CD4-positive, alpha-beta T cell (primary cell): ENCODE results near the gene TSKU. TPM values are rescaled to one million over a fixed set of nuclear protein-coding genes. Genes with fewer than 3 reads are reported as not detected.

Experiments used
- ATAC-seq: fragments of 200-7000 bp; cut with Tn5 transposase; one replicate; pipeline ENCODE4 v1.10.0; 2022; ENCODE audit warnings: mild to moderate bottlenecking; ENCODE audit not compliant: poor library complexity
- CTCF ChIA-PET: fragments of 350-600 bp; sonication (Branson Sonifier 250); formaldehyde crosslinking; loops from one replicate; lab custom pipeline; 2021; ENCODE audit warnings: antibody characterized with exemption, inconsistent platforms; lab: Charles Lee
- POLR2A ChIA-PET: fragments of 350-600 bp; sonication (Branson Sonifier 250); formaldehyde crosslinking; loops from one replicate; lab custom pipeline; 2021; ENCODE audit warnings: antibody characterized with exemption, inconsistent platforms; lab: Charles Lee
- DNase-seq, 14 experiments: peaks; one replicate each; pipeline ENCODE4 v3.0.0-alpha.2; 2013 to 2020; ENCODE audit warnings: mixed read lengths in 2 of 14
- H3K27ac ChIP-seq, 2 donors: one replicate each; pipeline versions ENCODE4 v1.5.1 to v1.7.0; 2013; ENCODE audit warnings: low read length in 2 of 2, low read depth in 1 of 2, mild to moderate bottlenecking in 1 of 2
- H3K27me3 ChIP-seq, 2 experiments: 1 replicate in 1 of 2; 2 replicates in 1 of 2; pipeline versions ENCODE4 v1.6.1 to v1.7.0; 2013; ENCODE audit warnings: low read length in 2 of 2, control low read depth in 1 of 2, mild to moderate bottlenecking in 1 of 2, moderate library complexity in 1 of 2; ENCODE audit not compliant: insufficient read depth in 2 of 2, control insufficient read depth in 1 of 2
- H3K36me3 ChIP-seq: one replicate; pipeline ENCODE4 v1.6.1; 2013; ENCODE audit warnings: low read length, control low read depth; ENCODE audit not compliant: insufficient read depth
- H3K4me1 ChIP-seq: one replicate; pipeline ENCODE4 v1.6.1; 2013; ENCODE audit warnings: low read length, control low read depth; ENCODE audit not compliant: insufficient read depth
- H3K4me3 ChIP-seq: one replicate; pipeline ENCODE4 v1.5.1; 2013; ENCODE audit warnings: mild to moderate bottlenecking, low read length, moderate library complexity
- H3K9me3 ChIP-seq, 2 experiments: 1 replicate in 1 of 2; 2 replicates in 1 of 2; pipeline versions ENCODE4 v1.6.1 to v1.7.0; 2013; ENCODE audit warnings: low read length in 2 of 2, mild to moderate bottlenecking in 2 of 2, control low read depth in 1 of 2, moderate library complexity in 1 of 2; ENCODE audit not compliant: control insufficient read depth in 1 of 2, insufficient read depth in 1 of 2
- H3K27ac Mint-ChIP-seq: one replicate; pipeline ENCODE4 v1.8.0; 2020; ENCODE audit warnings: mixed read lengths
- H3K27me3 Mint-ChIP-seq: one replicate; pipeline ENCODE4 v1.8.0; 2021; ENCODE audit warnings: mixed read lengths
- H3K36me3 Mint-ChIP-seq: one replicate; pipeline ENCODE4 v1.8.0; 2021; ENCODE audit warnings: low read depth, mixed read lengths
- H3K4me1 Mint-ChIP-seq: one replicate; pipeline ENCODE4 v1.8.0; 2021; ENCODE audit warnings: low read depth, mixed read lengths
- H3K4me3 Mint-ChIP-seq: one replicate; pipeline ENCODE4 v1.8.0; 2020; ENCODE audit warnings: mild to moderate bottlenecking, mixed read lengths
- H3K9me3 Mint-ChIP-seq: one replicate; pipeline ENCODE4 v1.8.0; 2020; ENCODE audit warnings: mixed read lengths
- intact Hi-C, 2 experiments: fragments of 100-400 bp; cut with DNase I in 1 of 2; cut with micrococcal nuclease in 1 of 2; formaldehyde crosslinking; loops; one replicate each; pipeline versions ENCODE4 v1.15.1 to v1.9.0; 2023 to 2025; cut with DNase I, micrococcal nuclease
- total RNA-seq, 174 experiments: library from RNA in 2 of 174; stranded (reverse) in 2 of 174; gene quantifications; one replicate each; pipeline ENCODE4 v1.2.3 and lab custom pipeline; 2021 to 2026
- TF ChIP-seq, protein P1 (sequence below): fragments of 200-600 bp; IDR thresholded peaks from one replicate; pipeline ENCODE4 v1.8.0; 2022; ENCODE audit warnings: antibody characterized with exemption, mild to moderate bottlenecking

The TSKU gene
- total RNA-seq, 2 experiments from 2014 or later = 0.06 TPM; not detected in 1

DNA sequence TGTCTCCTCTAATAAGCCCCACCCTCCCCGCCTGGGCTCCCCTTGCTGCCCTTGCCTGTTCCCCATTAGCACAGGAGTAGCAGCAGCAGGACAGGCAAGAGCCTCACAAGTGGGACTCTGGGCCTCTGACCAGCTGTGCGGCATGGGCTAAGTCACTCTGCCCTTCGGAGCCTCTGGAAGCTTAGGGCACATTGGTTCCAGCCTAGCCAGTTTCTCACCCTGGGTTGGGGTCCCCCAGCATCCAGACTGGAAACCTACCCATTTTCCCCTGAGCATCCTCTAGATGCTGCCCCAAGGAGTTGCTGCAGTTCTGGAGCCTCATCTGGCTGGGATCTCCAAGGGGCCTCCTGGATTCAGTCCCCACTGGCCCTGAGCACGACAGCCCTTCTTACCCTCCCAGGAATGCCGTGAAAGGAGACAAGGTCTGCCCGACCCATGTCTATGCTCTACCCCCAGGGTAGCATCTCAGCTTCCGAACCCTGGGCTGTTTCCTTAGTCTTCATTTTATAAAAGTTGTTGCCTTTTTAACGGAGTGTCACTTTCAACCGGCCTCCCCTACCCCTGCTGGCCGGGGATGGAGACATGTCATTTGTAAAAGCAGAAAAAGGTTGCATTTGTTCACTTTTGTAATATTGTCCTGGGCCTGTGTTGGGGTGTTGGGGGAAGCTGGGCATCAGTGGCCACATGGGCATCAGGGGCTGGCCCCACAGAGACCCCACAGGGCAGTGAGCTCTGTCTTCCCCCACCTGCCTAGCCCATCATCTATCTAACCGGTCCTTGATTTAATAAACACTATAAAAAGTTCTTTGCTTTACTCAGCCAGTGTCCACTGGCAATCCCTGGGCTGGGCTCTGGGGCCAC, 14.4 kb downstream of the TSKU start:
- Mint-ChIP-seq H3K27ac (no peak overlapping the region), H3K27me3 (no peaks in the 10 kb centered on the region), H3K4me1 (peaks cover 5% of the 10 kb centered on the region), H3K4me3 (no peak overlapping the region), H3K9me3 (no peaks in the 10 kb centered on the region), H3K36me3 (no peaks in the 10 kb centered on the region)
- DNase-seq (no peak), ATAC-seq (no peak)
- ChIA-PET POLR2A (no interaction called here), CTCF (interaction anchor here (0.7 to 1.3 kb wide), 2 partner anchors 63 to 833 kb away, joined by 3 to 4 read pairs; no protein-coding TSS in a partner anchor)
- Histone ChIP-seq H3K27ac (peak overlapping the region in 1 of 2 donors; percentile 1), H3K27me3 (no peaks in the 10 kb centered on the region), H3K4me1 (peaks cover 14% of the 10 kb centered on the region), H3K4me3 (no peak overlapping the region), H3K9me3 (no peaks in the 10 kb centered on the region), H3K36me3 (no peaks in the 10 kb centered on the region)
- TF ChIP-seq, protein P1, sequence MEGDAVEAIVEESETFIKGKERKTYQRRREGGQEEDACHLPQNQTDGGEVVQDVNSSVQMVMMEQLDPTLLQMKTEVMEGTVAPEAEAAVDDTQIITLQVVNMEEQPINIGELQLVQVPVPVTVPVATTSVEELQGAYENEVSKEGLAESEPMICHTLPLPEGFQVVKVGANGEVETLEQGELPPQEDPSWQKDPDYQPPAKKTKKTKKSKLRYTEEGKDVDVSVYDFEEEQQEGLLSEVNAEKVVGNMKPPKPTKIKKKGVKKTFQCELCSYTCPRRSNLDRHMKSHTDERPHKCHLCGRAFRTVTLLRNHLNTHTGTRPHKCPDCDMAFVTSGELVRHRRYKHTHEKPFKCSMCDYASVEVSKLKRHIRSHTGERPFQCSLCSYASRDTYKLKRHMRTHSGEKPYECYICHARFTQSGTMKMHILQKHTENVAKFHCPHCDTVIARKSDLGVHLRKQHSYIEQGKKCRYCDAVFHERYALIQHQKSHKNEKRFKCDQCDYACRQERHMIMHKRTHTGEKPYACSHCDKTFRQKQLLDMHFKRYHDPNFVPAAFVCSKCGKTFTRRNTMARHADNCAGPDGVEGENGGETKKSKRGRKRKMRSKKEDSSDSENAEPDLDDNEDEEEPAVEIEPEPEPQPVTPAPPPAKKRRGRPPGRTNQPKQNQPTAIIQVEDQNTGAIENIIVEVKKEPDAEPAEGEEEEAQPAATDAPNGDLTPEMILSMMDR = no peak
- intact Hi-C loops = no loop called here

DNA sequence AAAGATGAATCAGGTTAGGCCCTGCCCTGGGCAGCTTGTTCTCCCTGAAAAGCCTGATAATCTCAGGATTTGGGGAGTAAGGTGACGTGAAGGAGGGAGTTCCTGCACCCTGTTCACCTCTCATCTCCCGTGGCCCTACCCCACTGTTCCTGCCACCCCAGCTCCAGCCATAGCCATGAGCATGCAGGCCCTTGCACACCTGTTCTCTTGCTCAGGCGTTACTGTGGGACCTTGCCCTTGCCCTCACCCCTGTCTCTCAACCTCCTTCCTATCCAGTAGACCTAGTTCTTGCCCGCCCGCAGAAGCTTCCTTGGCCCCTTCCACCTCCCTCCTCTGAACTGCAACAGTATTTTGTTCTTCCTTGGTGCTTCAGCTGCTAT, 15.0 kb downstream of the TSKU start:
- H3K4me3 Mint-ChIP-seq = peak overlapping the region; percentile 14
- no peaks in the 10 kb centered on the region for H3K36me3 Mint-ChIP-seq
- H3K27ac Mint-ChIP-seq = no peak overlapping the region
- TF ChIP-seq, protein P1 = no peak
- DNase-seq = no peak
- H3K4me1 ChIP-seq = peaks cover 16% of the 10 kb centered on the region
- ChIA-PET POLR2A (no interaction called here), CTCF (interaction anchor here (1.3 kb wide), 1 partner anchor 64 kb away, joined by 4 read pairs; no protein-coding TSS in a partner anchor)
- ATAC-seq = no peak
- peak overlapping the region in 1 of 2 donors; percentile 1 for H3K27ac ChIP-seq
- no peaks in the 10 kb centered on the region for H3K27me3 ChIP-seq
- no peak overlapping the region for H3K4me3 ChIP-seq
- intact Hi-C loops = no loop called here
- no peaks in the 10 kb centered on the region for H3K9me3 ChIP-seq
- no peaks in the 10 kb centered on the region for H3K9me3 Mint-ChIP-seq
- peaks cover 5% of the 10 kb centered on the region for H3K4me1 Mint-ChIP-seq
- H3K27me3 Mint-ChIP-seq = no peaks in the 10 kb centered on the region
- H3K36me3 ChIP-seq = no peaks in the 10 kb centered on the region

DNA sequence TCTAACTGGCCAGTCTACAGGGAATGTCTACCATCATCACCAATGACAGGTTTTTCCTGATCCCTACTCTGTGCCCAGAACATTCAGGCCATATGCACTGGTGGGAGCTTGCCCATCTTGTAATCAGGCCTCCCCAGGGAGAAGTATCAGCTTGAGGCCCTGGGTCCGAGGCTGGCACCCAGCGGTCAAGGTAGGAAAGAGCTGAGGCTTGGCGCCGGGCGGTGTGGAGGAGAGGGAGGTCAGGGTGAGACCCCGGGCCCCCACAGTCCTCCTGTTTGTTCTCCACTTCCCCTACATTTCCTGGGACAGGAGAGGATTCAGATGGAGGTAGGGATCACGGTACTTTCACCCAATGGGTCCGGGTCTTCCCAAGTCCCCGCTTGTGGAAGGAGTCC, 15.5 kb downstream of the TSKU start:
- Mint-ChIP-seq H3K4me3 (peak overlapping the region; percentile 7), H3K27ac (no peak overlapping the region), H3K27me3 (no peaks in the 10 kb centered on the region), H3K4me1 (peaks cover 10% of the 10 kb centered on the region), H3K36me3 (no peaks in the 10 kb centered on the region), H3K9me3 (no peaks in the 10 kb centered on the region)
- no peak overlapping the region for H3K27ac ChIP-seq
- ATAC-seq (no peak), DNase-seq (no peak)
- no peaks in the 10 kb centered on the region for H3K36me3 ChIP-seq
- intact Hi-C loops = loop anchor here (1.0 kb wide), 1 partner anchor 64 kb away; no protein-coding TSS in a partner anchor
- TF ChIP-seq, protein P1 = no peak
- peaks cover 20% of the 10 kb centered on the region for H3K4me1 ChIP-seq
- POLR2A ChIA-PET = no interaction called here
- no peaks in the 10 kb centered on the region for H3K27me3 ChIP-seq
- H3K9me3 ChIP-seq = no peaks in the 10 kb centered on the region
- CTCF ChIA-PET = interaction anchor here (1.3 kb wide), 1 partner anchor 65 kb away, joined by 4 read pairs; no protein-coding TSS in a partner anchor
- peak overlapping the region; percentile 41 for H3K4me3 ChIP-seq
